GM21717 (cell line): ENCODE results near the gene ARHGAP9.
"Not testable (repeated sequence)": the region's sequence is repeated elsewhere in the genome, so short reads cannot be mapped to it uniquely, and the experiment has no call there.

Experiments
- ATAC-seq: cut with Tn5 transposase; IDR thresholded peaks from one replicate; pipeline ENCODE4 v1.9.1; 2021; ENCODE audit warnings: mild to moderate bottlenecking, moderate library complexity; ENCODE audit not compliant: unreplicated experiment

ARHGAP9 gene

GRCh38 chr12:57495051-57495701, 15.5 kb upstream of the ARHGAP9 start:
- ATAC-seq: not testable (repeated sequence)

GRCh38 chr12:57491393-57492280, 12.0 kb upstream of the ARHGAP9 start:
- ATAC-seq: no peak

GRCh38 chr12:57490126-57490525, 10.5 kb upstream of the ARHGAP9 start:
- ATAC-seq: no peak

- ATAC-seq: no peak
Measured at GRCh38 chr12:57489157-57489641, 9.5 kb upstream of the ARHGAP9 start.

GRCh38 chr12:57488402-57489156, 8.9 kb upstream of the ARHGAP9 start:
- ATAC-seq: no peak

- ATAC-seq: peak; percentile 95
Measured at GRCh38 chr12:57487597-57488401, 8.1 kb upstream of the ARHGAP9 start, which contains the start of gene MARS1. Gene MARS1 (plus strand): TSS chr12:57488068. CDS start chr12:57488091, 23 bp downstream.

GRCh38 chr12:57487055-57487596, 7.5 kb upstream of the ARHGAP9 start:
- no peak for ATAC-seq

- no peak for ATAC-seq
Measured at GRCh38 chr12:57485695-57486094, 6.0 kb upstream of the ARHGAP9 start.

- no peak for ATAC-seq
Measured at GRCh38 chr12:57483466-57483865, 3.8 kb upstream of the ARHGAP9 start.

- ATAC-seq: no peak
Measured at GRCh38 chr12:57481671-57482070, 2.0 kb upstream of the ARHGAP9 start.

- ATAC-seq: no peak
Measured at GRCh38 chr12:57479043-57479375, 657 bp downstream of the ARHGAP9 start.

GRCh38 chr12:57477710-57478681, 1.7 kb downstream of the ARHGAP9 start:
- peak; percentile 46 for ATAC-seq

GRCh38 chr12:57476993-57477709, 2.5 kb downstream of the ARHGAP9 start:
- no peak for ATAC-seq

GRCh38 chr12:57476162-57476992, 3.3 kb downstream of the ARHGAP9 start:
- no peak for ATAC-seq

- ATAC-seq: no peak
Measured at GRCh38 chr12:57475271-57476161, 4.2 kb downstream of the ARHGAP9 start.

GRCh38 chr12:57474862-57475261, 4.8 kb downstream of the ARHGAP9 start:
- no peak for ATAC-seq

GRCh38 chr12:57474430-57474829, 5.2 kb downstream of the ARHGAP9 start:
- no peak for ATAC-seq
